ENCODE measurements around the gene PRKG1. TPM values are rescaled to one million over a fixed set of nuclear protein-coding genes. Genes with fewer than 3 reads are reported as not detected.
A peak's percentile ranks its signal among the peaks of the same experiment; 100 is the strongest.
"Not testable (repeated sequence)": the region's sequence is repeated elsewhere in the genome, so short reads cannot be mapped to it uniquely, and the experiment has no call there.

PRKG1 gene
- total and polyA plus RNA-seq, 12 donors: 3.8 to 48.1 (median 29.9) TPM

DNA sequence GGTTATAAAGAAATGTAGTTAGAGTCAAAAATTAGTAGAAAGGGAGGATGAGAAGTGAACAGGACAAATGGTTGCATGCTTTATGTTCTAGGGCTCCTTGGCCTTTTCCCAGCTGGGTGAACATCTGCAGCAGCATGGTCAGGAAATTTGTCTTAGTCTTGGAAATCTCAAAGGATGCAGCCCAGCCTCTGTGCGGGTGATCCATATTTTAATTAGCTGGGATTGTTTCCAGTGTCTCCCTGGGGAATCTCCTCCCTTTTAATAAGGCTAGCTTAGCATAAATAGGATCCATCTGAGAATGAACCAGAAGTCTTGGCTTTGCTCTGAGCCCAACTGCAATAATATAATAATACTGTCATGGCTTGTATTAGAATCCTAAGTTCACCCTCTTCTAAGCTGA, 198.3 kb downstream of the PRKG1 start:
- TF ChIP-seq, protein P1, sequence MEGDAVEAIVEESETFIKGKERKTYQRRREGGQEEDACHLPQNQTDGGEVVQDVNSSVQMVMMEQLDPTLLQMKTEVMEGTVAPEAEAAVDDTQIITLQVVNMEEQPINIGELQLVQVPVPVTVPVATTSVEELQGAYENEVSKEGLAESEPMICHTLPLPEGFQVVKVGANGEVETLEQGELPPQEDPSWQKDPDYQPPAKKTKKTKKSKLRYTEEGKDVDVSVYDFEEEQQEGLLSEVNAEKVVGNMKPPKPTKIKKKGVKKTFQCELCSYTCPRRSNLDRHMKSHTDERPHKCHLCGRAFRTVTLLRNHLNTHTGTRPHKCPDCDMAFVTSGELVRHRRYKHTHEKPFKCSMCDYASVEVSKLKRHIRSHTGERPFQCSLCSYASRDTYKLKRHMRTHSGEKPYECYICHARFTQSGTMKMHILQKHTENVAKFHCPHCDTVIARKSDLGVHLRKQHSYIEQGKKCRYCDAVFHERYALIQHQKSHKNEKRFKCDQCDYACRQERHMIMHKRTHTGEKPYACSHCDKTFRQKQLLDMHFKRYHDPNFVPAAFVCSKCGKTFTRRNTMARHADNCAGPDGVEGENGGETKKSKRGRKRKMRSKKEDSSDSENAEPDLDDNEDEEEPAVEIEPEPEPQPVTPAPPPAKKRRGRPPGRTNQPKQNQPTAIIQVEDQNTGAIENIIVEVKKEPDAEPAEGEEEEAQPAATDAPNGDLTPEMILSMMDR (IDR thresholded peaks at IDR 0.05): no peak
- Histone ChIP-seq H3K36me3 (no peaks in the 10 kb centered on the region), H3K4me3 (no peak overlapping the region), H3K4me1 (peaks cover 0 to 22% (median 4%) of the 10 kb centered on the region in 9 donors), H3K27ac (peak overlapping the region in 1 of 10 donors; percentile 37), H3K27me3 (no peaks in the 10 kb centered on the region), H3K9me3 (peaks cover 0 to 17% (median 0%) of the 10 kb centered on the region in 11 donors)
- peak in 7 of 8 donors; percentile 33 to 85 (median 46) for ATAC-seq
- peak in 1 of 2 donors; percentile 56 for DNase-seq
- intact Hi-C loops (cut with DNase I): no loop called here
- 47% methylated on average over 1 of the region's 1 CpG for WGBS, 2 donors

DNA sequence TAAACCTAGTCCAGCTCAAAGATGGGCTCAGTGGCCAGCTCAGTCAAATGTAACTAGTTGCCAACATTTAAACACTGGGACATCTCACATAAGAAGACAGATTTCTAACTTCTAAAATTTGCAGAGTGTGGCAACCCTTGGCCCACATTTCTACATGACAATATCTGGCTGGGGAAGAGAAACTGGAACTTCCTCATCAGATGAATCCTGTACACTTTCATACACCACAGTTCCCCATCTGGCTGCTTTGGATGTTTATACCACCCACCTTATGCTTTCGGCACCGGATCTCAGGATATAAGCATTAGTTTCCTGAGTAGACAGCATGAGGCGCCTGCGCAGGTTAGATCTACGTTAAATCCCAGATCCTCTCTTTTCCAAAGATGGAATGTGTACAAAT, 199.3 kb downstream of the PRKG1 start:
- Histone ChIP-seq H3K9me3 (peaks cover 0 to 17% (median 0%) of the 10 kb centered on the region in 11 donors), H3K27me3 (no peaks in the 10 kb centered on the region), H3K4me1 (peaks cover 0 to 22% (median 4%) of the 10 kb centered on the region in 9 donors), H3K36me3 (no peaks in the 10 kb centered on the region), H3K27ac (peak overlapping the region in 2 of 10 donors; percentile 0 to 37), H3K4me3 (no peak overlapping the region)
- 80 to 89% methylated on average over 5 of the region's 5 CpGs for WGBS, 2 donors
- ATAC-seq (no peak), DNase-seq (no peak)
- TF ChIP-seq, protein P1 (IDR thresholded peaks at IDR 0.05): no peak
- intact Hi-C loops (cut with DNase I): no loop called here

DNA sequence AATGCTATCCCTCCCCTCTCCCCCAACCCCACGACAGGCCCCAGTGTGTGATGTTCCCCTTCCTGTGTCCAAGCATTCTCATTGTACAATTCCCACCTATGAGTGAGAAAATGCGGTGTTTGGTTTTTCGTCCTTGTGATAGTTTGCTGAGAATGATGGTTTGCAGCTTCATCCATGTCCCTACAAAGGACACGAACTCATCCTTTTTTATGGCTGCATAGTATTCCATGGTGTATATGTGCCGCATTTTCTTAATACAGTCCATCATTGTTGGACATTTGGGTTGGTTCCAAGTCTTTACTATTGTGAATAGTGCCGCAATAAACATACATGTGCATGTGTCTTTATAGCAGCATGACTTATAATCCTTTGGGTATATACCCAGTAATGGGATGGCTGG, 201.8 kb downstream of the PRKG1 start:
- H3K36me3 ChIP-seq, H3K4me3 ChIP-seq, H3K27ac ChIP-seq, ATAC-seq, H3K27me3 ChIP-seq, DNase-seq: not testable (repeated sequence)
- H3K4me1 ChIP-seq: peaks cover 0 to 15% (median 4%) of the 10 kb centered on the region in 9 donors
- WGBS, 2 donors: 77 to 96% methylated on average over 6 of the region's 6 CpGs
- H3K9me3 ChIP-seq: peaks cover 0 to 21% (median 0%) of the 10 kb centered on the region in 11 donors
- intact Hi-C loops (cut with DNase I): loop anchor here in 1 of 10 donors (5.0 kb wide), 1 partner anchor 66 kb away; no protein-coding TSS in a partner anchor

DNA sequence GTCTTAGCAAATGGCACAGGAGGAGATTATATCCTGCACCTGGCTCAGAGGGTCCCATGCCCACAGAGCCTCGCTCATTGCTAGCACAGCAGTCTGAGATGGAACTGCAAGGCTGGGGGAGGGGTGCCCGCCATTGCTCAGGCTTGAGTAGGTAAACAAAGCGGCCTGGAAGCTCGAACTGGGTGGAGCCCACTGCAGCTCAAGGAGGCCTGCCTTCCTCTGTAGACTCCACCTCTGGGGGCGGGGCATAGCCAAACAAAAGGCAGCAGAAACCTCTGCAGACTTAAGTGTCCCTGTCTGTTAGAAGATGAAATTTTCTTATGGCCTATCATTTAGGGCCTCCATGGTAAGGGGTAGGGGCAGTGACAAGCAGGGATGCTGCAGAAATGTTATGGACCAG, 207.1 kb downstream of the PRKG1 start:
- H3K4me3 ChIP-seq; H3K27me3 ChIP-seq; H3K36me3 ChIP-seq; H3K4me1 ChIP-seq; intact Hi-C loops (cut with DNase I); H3K27ac ChIP-seq; DNase-seq; ATAC-seq: not testable (repeated sequence)
- H3K9me3 ChIP-seq: peaks cover 0 to 14% (median 0%) of the 10 kb centered on the region in 11 donors
- WGBS, 2 donors: 84% methylated on average over 5 of the region's 5 CpGs

DNA sequence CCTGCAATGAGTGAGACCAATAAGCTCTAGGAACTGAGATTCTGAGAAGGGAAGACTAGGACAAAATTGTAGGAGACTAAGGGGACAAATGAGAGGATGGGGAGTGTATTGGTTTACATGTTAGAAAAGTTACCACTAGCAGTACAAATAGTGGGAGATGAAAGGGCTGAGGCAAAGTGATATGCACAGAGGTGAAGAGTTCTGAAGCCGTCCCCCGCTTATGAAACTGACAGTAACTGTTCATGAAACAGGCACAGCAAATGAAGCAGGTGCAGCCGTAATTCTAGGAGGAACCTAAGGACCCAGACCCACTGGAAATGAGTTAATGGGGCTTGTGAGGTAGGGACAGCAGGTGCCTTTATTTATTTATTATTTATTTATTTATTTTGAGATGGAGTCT, 211.3 kb downstream of the PRKG1 start:
- TF ChIP-seq, protein P1 (IDR thresholded peaks at IDR 0.05): no peak
- intact Hi-C loops (cut with DNase I): no loop called here
- WGBS, 2 donors: 95 to 97% methylated on average over 3 of the region's 3 CpGs

More for the DNA sequence above, 211.3 kb downstream of the PRKG1 start:
- H3K4me1 ChIP-seq: no peaks in the 10 kb centered on the region
- no peaks in the 10 kb centered on the region for H3K27me3 ChIP-seq
- DNase-seq (no peak), ATAC-seq (no peak)
- H3K36me3 ChIP-seq: no peaks in the 10 kb centered on the region
- H3K27ac ChIP-seq: no peak overlapping the region
- H3K9me3 ChIP-seq: no peaks in the 10 kb centered on the region
- no peak overlapping the region for H3K4me3 ChIP-seq
